Fibroblast of villous mesenchyme (primary cell): ENCODE measurements around the gene SHFL. TPM values are rescaled to one million over a fixed set of nuclear protein-coding genes. Genes with fewer than 3 reads are reported as not detected.

Experiments
- DNase-seq: peaks from one replicate; pipeline ENCODE4 v3.0.0-alpha.2; 2010; ENCODE audit warnings: low read depth
- H3K4me3 ChIP-seq: 2 replicates; pipeline ENCODE4 v1.5.1; 2011; ENCODE audit warnings: low read depth, mild to moderate bottlenecking, low read length
- total RNA-seq: library from RNA; depleted of rRNA; stranded (reverse); fragments of >200 nt; gene quantifications from 2 replicates; pipeline ENCODE4 v1.2.3, GENCODE V29; 2012
- TF ChIP-seq, protein P1 (sequence below): IDR thresholded peaks from 2 replicates; pipeline ENCODE4 v1.5.1; 2012; ENCODE audit warnings: low read depth, mild to moderate bottlenecking, low read length; ENCODE audit not compliant: insufficient read depth

SHFL gene
- total RNA-seq, 1 donor, result 25.9 TPM

DNA sequence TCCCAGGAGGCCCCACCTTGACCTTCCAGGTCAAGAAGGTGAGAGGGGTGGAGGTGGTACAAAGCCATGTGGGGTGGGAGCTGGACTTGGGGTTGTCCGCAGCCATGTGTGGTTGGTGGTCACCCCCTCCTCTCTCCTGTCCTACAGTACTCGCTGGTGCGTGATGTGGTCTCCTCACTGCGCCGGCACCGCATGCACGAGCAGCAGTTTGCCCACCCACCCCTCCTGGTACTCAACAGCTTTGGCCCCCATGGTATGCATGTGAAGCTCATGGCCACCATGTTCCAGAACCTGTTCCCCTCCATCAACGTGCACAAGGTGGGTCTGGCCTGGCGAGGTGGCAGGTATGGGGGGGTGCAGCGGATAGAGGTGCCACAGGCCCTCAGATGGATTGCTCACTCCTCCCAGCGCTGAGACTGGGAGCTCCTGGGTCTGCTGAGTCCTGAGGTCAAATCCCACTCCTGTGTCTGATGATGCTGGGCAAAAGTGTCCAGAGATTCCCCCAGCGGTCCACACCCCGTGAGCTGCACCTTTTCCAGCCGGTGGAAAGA is 21.8 kb downstream of the SHFL start:
- TF ChIP-seq, protein P1, sequence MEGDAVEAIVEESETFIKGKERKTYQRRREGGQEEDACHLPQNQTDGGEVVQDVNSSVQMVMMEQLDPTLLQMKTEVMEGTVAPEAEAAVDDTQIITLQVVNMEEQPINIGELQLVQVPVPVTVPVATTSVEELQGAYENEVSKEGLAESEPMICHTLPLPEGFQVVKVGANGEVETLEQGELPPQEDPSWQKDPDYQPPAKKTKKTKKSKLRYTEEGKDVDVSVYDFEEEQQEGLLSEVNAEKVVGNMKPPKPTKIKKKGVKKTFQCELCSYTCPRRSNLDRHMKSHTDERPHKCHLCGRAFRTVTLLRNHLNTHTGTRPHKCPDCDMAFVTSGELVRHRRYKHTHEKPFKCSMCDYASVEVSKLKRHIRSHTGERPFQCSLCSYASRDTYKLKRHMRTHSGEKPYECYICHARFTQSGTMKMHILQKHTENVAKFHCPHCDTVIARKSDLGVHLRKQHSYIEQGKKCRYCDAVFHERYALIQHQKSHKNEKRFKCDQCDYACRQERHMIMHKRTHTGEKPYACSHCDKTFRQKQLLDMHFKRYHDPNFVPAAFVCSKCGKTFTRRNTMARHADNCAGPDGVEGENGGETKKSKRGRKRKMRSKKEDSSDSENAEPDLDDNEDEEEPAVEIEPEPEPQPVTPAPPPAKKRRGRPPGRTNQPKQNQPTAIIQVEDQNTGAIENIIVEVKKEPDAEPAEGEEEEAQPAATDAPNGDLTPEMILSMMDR, result no peak
- no peak overlapping the region for H3K4me3 ChIP-seq
- DNase-seq, result no peak

DNA sequence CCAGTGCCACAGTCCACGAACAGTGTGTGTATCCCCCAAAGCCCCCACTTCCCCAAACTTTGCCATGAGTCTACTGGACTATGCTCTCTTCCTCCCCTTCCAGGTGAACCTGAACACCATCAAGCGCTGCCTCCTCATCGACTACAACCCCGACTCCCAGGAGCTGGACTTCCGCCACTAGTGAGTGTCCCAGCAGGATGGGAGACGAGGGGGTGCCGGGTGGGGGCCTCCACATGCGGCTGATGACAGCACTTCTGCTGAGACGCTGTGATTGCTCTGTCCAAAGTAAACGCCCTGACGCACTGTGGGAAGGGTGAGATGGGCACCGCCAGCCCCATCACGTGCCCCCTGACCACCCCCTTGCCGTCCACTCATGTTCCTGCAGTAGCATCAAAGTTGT is 23.4 kb downstream of the SHFL start:
- DNase-seq, result no peak
- H3K4me3 ChIP-seq, result no peak overlapping the region
- TF ChIP-seq, protein P1, result no peak

DNA sequence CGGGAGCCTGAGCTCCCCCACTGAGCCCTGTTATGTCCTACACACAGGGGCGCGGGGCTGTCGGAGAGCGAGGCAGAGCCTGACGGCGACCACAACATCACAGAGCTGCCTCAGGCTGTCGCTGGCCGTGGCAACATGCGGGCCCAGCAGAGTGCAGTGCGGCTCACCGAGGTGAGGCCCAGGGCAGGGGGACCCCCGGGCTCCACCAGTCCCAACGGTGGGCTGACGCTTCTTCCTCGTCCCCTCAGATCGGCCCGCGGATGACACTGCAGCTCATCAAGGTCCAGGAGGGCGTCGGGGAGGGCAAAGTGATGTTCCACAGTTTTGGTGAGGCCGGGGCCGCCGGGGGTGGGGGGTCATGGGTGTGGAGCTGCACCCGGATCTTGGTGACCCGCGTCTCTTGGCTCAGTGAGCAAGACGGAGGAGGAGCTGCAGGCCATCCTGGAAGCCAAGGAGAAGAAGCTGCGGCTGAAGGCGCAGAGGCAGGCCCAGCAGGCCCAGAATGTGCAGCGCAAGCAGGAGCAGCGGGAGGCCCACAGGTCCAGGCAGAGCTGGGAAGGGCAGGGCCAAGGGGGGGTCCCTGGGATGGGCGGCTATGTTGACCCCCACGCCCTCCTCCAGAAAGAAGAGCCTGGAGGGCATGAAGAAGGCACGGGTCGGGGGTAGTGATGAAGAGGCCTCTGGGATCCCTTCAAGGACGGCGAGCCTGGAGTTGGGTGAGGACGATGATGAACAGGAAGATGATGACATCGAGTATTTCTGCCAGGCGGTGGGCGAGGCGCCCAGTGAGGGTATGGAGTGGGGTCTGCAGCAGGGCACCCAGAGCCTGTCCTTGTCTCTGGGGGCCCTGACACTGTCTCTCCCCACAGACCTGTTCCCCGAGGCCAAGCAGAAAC is 24.2 kb downstream of the SHFL start:
- TF ChIP-seq, protein P1, result no peak
- DNase-seq, result no peak
- H3K4me3 ChIP-seq, result no peak overlapping the region

DNA sequence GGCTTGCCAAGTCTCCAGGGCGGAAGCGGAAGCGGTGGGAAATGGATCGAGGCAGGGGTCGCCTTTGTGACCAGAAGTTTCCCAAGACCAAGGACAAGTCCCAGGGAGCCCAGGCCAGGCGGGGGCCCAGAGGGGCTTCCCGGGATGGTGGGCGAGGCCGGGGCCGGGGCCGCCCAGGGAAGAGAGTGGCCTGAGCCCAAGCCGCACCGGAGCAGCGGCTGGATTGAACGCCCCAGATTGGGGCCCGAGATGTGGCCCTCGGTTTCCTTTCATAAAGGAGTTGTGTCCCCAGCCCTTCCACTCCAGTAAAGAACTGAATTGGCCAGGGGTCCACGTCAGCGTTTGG is 24.8 kb downstream of the SHFL start:
- TF ChIP-seq, protein P1, result no peak
- no peak overlapping the region for H3K4me3 ChIP-seq
- no peak for DNase-seq

DNA sequence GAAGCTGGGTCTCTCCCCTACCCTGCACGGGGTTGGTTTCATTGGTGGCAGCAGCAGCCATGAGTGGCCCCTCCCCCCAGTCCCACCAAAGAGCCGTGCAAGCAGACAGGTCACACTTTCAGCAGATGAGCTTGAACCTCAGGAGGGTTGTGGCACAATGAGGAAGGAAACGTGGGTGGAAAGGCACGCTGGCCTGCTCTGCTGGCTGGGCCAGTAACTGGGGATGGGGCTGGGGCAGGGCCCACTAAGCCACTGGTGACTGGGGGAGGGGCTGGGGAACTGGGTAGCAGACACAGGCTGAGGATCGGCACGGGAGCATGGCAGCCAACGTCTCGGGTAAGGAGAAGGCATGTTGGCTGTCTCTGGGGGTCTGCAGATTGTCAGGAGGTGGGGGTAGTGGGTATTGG is 25.3 kb downstream of the SHFL start, which contains the start of gene P2RY11:
Gene P2RY11 (plus strand): TSS at position 289 of the 407 bp plus-strand sequence. CDS start 29 bp downstream, at position 318.
- TF ChIP-seq, protein P1, result no peak
- DNase-seq, result no peak
- H3K4me3 ChIP-seq, result no peak within 1 kb of the TSS

DNA sequence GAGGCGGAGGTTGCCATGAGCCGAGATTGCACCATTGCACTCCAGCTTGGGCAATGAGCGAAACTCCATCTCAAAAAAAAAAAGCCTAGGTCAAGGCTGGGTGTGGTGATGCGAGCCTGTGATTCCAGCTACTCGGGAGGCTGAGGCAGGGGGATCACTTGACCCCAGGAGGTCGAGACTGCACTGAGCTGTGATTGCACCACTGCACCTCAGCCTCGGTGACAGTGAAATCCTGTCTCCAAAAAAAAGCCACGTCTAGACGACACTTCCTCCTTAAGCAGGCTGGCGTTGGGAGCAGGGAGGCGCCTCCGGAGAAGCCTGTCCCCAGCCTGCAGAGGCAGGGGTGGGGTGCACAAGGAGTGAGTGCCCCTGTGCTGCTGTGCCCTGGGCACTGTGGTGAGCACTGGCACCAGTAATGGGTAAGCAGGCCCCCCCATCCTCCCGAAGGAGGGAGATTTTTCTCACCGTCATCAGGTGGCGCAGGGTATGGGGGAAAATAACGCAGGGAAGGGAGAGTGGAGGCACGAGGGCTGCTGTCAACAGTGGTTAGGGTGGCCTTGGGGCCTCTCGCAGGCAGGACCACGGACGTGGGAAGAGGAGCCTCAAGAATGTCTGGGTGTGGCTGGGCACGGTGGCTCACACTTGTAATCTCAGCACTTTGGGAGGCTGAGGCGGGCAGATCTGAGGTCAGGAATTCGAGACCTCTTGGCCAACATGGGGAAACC is 26.1 kb downstream of the SHFL start:
- H3K4me3 ChIP-seq, result no peak overlapping the region
- DNase-seq, result no peak
- TF ChIP-seq, protein P1, result no peak
